Activated T-helper 1 cell treated with anti-CD3 and anti-CD28 coated beads, Interleukin-2, amount 50 U/mL, for 16 hours (primary cell): ENCODE results near the gene GLYR1.
"Not testable (repeated sequence)": the region's sequence is repeated elsewhere in the genome, so short reads cannot be mapped to it uniquely, and the experiment has no call there.

Experiments used
- DNase-seq, 2 donors: peaks; one replicate each; pipeline ENCODE4 v3.0.0-alpha.2; 2020; ENCODE audit warnings: low read depth in 1 of 2, low spot score in 1 of 2

Gene GLYR1

DNA sequence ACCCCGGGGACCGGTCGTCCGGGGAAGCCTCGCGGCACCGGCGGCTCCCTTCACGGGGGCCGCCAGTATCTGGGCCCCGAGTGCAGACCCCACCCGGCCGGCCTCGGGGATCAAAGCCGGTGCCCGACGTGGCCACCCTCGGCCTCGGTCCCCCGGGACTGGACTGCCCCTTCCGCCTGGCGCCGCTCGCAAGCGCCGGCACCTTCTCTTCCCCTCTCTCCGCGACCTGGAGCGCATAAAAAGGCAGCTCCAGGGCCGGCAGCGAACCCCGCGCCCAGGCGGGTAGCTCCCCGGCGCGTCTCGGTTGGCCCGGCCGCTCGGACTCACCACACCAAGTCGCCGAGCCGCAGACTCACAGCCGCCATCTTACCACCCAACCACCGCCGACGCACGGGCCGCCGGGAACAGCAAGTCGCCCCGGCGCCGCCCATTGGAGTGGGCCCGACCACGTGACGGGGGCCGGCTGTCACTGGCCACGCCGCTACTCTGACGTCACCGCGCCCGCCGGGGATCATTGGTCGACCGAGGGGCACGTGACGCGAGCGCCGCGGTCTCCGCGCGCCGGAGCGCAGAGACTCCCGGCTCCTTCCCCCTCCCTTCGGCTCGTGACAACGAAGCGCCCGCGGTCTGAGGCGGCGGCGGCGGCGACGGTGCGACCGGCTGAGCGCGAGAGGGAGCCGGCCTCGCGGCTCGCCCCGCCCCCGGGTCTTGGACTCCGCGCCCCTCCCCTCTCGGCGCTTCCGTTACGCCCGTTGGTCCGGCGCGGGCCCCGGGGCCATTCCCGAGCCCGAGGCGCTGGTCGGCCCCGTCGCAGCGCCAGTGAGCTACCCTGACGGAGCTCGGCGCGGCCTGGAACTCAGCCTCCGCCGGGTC lies at the start of gene GLYR1, which contains the start of gene UBN1:
GLYR1 (minus strand) TSS at position 388 of the 873 bp plus-strand sequence; CDS start at position 365, 23 bp downstream.
UBN1 (plus strand) TSS at position 581 of the 873 bp plus-strand sequence. CDS start 5,437 bp downstream, outside the sequence.
- peak; percentile 99 to 100 for DNase-seq

DNA sequence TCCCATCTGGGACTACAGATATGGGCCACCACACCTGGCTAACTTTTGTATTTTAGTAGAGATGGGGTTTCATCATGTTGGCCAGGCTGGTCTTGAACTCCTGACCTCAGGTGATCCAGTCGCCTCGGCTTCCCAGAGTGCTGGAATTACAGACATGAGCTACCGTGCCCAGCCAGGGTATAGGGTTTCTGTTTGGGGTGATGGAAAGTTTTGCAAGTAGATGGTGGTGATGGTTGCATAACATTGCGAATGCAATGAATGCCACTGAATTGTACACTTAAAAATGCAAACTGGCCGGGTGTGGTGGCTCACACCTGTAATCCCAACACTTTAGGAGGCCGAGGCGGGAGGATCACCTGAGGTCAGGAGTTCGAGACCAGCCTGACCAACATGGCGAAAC lies 49.7 kb upstream of the GLYR1 start:
- DNase-seq = not testable (repeated sequence)

DNA sequence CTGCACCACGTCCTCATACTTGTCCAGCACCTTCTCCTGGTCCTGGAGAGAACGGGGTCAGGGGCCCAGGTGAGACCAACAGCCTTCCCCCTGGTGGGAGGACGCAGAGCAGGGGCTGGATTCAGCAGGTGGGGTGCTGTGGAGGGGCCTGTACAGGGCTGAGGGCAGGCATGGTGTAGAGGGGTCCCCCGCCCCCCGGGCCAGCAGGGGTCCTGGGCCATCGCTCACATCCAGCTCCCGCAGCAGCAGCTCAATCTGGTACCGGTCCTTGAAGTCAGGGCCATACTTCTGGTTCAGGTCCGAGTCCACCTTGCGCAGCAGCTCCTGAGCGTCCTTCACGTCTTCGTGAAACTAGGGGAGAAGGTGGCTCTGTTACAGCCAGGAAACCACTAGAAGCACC lies 48.3 kb upstream of the GLYR1 start:
- no peak for DNase-seq

DNA sequence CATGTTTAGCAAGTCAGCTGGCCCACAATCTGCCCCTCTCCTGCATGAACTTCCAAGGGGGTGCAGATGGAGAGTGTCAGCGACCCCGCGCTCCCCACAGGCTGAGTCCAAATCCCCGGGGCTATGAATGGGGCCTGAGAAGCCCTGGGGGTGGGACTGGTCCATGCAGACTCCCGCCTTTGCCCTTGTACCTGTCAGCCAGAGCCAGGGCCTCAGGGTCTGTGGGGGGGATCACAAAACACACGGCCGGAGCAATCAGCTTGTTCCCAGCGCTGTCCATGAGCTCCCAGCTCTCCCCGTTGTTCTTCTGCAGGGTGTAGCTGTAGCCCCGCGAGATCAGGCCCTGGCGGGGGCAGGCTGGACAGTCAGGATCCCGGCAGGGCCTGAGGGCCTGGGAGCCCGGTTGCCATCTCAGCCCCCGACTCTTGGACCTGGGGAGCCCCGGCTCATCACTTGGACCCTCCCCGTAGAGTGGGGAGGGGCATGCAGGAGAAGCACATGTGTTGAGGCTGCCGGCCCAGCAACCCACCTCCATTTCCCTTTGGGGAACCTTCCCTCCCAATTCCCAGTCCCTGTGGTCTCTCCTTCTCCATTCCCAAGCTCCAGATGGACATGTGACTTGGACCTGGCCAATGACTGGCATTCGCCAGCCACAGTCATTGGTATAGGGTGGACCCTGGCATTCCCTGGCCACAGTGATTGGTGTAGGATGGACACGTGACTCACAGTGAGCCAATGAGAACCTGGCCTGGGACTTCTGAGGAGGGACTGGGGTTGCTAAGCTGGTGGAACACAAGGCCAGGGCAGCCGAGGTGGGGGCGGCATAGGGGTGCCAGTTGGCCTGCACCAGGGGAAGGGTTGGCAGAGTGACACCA lies 47.4 kb upstream of the GLYR1 start:
- no peak for DNase-seq

DNA sequence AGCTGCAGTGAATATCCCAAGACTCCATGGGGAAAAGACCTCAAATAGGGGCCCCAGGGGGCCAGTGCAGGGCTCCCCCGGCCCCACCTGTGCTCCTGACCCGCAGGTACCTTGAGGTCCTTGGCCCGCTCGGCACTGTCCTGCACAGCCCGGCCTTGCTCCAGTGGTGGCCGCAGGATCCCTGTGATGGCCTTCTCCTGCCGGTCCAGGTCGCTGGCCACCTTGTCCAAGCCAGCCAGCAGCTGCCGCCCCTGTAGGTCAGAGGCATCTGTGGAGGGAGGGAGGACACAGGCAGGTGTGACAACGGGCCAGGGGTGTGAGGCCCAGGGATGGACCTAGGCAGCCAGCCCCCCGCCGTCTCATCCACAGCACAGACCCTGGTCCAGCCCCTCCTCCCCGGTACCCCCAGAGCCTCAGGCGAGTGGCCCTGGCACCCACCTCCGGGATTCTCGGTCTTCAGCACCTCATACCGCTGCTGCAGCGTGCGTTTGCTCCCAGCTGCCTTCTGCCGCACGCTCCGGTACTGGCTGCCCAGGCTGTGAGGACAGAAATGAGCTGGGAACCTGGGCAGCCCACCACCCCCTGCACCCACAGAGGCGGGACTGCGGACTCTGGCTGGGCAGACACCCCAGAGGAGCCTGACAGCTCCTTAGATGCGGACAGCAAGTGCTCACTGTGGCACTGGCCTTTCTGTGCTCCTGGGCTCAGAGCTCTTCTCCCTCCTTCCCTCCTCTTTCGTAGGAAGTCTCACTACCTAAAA lies 46.2 kb upstream of the GLYR1 start:
- DNase-seq = no peak

DNA sequence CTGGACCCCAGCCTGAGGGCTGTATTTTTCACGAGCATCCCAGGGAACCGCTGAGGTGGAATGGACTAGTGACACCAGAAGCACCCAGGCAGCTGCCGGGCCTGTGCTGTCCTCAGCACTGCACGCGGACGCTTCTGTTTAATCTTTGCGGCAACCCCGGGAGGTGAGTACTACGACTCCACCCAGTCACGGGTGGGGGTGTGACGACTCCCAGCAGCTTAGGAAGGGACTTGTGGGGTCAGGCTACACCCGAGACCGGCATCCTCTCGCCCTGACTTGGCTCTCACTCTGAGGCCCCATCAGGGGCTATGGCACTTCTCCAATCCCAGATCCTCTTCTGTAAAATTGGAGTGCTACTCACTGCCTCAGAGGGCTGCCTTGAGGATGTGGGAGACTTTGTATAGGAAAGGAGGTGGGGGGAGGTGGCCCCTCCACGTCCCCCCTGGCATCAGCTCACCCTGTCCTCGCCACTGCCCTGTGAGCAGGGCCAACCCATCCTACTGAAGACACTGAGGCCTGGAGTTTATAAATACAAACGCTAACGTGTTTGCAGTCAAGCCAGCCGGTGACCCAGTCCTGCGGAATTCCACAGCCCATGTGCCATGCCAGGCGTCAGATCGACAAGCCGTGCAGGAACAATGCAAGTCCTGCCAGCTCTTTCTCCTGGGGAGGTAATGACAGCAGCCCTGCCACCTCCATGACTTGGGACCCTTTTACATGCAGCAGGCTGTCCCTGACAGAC lies 45.4 kb upstream of the GLYR1 start:
- DNase-seq = no peak

DNA sequence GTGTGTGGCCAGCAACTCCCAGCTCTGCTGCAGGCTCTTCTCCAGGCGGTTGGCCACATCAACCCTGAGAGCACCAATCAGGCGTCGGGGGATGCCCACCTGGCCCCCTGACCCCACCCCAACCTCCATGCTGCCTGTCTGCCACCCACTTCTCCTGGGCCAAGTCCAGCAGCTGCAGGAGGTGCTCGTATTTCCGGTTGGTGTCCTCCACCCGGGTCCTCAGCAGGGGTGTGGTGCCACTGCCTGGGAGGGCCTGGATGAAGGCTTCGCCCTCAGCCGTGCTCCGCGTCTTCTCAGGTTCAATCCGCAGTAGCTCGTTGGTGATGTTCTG lies 44.8 kb upstream of the GLYR1 start:
- DNase-seq = no peak

DNA sequence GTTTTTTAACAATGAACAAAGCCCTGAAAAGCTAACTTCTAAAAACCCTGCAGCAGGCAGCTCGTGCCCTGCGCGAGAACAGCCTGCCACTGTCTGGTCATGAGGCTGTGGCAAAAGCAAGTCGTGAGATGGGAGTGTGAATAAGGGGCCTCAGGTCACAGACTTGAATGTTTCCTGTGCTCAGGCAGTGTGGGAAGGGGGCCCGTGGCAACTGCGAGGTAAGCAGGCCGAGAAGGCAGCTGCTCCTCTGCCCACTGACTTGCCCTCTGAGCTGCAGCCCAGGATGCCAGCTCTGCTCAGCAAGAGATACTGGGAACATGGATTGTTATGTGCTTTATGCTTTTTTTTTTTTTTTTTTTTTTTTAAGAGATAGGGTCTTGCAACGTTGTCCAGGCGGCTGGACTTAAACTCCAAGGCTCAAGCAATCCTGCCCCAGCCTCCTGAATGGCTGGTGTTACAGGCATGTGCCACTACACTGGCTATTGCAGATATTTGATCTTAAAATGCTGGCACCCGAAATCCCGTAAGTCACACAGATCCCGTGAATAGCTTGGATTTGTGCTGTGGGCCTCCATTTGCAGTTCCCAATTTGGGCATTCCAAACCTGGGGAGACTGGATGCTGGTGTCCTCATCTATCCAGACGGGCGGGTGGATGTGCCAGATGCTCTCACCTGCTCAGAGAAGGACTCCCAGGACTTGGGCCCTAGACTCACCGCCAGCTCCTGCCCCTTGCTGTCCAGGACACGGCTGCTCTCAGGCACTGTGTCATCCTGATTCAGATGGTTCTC lies 44.2 kb upstream of the GLYR1 start:
- no peak for DNase-seq

DNA sequence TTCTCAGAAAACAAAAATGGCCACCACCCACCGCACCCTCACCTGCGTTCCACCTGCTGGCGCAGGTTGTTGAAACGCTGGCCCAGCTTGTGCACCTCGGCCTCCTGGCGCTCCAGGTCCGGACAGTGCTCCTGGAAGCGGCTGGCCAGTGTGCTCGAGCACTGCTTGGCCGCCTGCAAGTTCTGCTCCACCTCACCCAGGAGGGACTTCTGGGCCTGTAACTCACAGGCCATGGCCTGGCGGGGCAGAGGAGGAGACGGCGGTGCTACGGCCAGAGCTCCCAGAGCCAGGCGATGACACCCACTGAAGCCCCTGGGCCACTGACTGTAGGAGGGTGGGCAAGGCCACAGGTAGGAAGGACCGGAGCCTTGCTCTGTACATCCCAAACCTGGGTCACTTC lies 43.6 kb upstream of the GLYR1 start:
- no peak for DNase-seq

DNA sequence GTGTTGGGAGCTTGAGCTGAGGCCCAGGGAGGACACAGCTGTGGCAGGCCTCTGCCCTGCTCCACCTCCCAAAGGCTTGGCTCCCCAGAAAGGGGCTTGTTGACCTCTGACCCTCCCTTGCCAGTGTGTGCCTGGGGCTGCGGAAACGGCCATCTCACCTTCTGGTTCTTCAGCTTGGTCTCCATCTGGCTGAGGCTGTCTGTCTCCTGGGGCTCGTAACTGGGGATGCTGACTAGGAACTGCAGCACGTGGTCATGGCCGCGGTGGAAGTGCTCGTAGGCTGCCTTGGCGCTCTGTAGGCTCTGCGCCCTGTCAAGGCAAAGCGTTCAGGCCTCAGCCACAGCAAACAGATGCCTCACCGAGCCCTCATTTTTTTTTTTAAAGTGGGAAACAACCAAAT lies 42.9 kb upstream of the GLYR1 start:
- no peak for DNase-seq

DNA sequence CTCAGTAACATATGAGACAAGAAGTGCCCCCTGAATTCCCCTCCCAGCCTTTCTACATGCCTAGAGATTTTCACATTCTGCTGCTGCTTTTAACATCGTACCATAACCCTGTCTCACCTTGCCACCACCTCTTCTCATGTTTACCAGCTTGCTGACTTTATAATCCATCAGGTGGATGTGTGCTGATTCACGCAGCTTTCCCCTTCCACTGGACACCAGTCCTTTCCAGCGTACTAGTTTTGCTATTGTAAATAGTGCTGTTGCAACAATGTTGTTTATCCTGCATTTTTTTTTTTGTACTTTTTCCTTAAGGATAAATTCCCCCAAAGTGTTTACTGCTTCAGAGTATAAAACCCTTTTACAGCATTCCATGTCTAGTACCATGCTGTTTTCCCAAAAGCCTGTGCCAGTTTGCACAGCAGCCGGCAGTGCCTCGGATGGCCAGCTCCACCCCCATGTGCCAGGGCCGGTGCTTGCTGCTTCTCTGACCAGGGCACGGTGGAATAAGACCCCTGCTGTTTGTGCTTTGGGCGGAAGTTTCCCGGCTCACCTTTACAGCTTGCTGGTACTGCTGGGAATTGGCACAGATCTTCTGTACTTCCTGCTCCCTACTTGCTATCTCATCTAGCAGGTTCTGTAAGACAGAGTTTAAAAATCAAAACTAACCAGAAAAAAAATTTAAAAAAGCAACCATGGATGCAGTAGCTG lies 41.5 kb upstream of the GLYR1 start:
- DNase-seq = no peak

DNA sequence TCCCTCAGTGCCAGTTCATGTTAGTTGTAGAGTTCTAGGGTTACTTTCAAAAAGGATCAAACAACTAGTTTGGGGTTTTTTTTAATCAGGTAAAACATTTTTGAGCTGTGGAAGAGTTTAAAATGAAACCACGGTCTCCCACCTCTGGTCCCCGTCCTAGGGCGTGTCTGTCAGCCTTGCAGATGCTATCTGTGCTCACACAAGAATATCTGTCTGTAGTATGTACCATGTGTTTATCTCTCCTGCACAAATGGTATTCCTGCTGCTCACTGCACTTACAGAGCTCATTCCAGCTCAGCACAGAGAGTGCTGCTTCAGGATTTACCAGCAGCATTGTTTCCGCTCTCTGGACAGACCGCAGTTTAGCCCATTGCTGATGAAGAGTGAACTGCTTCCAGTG lies 39.1 kb upstream of the GLYR1 start:
- no peak for DNase-seq

DNA sequence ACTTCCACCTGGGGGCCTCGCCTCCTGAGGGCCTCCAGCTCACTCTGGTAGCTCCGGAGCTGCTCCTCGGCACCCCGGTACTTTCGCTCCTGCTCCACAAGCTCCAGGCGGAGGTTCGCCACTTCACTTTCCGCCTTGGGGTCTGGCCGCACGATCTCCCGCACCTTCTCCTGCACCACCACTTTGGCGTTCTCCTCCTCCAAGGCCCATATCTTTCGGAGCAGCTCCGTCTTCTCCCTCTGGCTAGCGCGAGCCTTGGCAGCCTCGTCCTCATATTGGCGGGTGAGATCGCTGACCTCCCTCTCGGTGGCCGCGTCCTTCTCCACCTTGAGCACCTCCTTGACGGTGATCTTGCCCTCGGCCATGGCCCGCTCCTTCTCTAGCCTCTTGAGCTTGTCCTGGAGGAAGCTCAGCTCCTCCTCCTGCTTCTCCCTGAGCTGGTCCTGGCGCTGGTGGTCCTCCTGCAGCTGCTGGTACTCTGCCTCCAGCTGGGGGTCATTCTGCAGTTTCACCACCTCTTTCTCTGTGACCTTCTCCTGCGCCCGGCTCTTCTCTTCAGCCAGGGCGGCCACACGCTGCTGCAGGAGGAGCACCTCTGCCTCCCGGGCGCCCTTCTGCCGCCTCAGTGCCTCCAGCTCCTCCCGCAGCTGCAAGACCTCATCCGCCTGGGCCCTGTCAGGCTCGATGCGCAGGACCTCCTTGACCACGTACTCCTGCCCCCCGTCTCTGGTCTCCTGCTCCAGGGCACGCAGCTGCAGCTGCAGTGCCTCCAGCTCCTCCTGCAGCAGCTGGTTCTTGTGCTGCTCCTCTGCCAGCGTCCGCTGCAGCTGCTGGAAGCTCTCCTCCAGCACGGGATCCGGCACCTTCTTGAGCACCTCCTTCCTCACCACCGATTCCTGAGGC lies 38.1 kb upstream of the GLYR1 start:
- DNase-seq = no peak

DNA sequence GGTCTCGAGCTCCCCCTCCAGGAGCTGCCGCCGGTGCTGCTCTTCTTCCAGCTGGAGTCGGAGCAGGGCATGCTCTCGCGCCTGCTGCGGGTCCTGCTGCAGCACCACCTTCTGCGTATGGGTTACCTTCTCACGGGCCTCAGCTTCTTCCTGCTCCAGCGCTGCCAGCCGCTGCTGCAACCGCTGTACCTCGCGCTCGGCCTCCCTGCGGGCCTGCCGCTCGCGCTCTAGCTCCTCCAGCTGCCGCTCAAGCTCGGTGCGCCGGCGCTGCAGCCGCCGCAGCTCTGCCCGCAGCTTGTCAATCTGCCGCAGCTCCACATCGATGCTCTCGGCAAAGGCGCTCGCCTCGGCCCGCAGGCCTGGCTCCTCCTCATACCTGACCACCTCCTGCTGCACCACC lies 37.1 kb upstream of the GLYR1 start:
- no peak for DNase-seq

DNA sequence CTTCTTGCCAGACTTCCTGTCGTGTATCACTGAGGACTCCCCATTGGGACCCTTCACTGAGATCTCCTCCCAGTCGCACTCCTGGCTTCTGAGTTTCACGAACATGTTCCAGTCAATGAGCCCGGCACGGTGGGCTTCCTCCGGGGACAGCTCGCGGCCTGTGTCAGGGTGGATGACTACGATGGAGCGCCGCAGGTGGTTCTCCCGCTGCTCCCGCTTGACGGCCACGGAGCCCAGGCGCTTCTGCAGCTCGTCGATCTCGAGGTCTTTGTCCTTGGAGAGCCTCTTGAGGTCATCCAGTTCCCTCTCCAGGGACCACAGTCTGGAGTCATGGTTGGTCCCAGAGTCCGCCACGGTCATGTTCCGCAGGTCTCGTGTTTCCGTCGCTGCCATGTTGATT lies 36.4 kb upstream of the GLYR1 start:
- DNase-seq = no peak

DNA sequence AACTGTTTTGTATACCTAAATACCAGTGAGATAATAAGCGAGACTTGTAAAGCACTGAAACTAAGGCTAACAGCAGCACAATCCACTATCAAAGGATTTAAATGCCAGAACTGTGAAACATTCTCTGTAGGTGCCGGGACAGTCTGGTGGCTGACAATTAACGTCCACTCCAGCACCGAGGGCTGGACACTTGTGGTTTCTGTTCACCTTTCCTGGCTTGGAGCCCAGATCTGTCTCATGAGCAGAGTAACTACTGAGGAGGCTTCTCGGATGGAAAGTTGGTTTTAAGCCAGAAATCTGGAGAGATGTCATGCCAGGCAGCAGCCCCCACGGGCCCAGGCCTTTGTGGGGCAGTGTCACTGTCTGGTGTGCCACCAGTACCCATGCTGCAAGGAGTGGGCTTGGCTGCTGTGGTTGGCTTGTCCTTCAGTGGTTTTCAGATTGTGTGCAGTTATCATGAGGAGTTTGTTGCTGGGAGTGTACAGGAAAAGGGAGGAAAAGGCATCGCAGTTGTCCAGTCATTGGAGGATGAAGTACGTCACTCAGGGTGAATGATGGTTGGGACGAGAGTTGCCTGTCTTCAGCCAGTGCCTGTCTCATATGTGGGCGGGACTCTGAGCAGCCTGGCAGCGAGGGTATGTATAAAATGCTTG lies 35.7 kb upstream of the GLYR1 start:
- no peak for DNase-seq

DNA sequence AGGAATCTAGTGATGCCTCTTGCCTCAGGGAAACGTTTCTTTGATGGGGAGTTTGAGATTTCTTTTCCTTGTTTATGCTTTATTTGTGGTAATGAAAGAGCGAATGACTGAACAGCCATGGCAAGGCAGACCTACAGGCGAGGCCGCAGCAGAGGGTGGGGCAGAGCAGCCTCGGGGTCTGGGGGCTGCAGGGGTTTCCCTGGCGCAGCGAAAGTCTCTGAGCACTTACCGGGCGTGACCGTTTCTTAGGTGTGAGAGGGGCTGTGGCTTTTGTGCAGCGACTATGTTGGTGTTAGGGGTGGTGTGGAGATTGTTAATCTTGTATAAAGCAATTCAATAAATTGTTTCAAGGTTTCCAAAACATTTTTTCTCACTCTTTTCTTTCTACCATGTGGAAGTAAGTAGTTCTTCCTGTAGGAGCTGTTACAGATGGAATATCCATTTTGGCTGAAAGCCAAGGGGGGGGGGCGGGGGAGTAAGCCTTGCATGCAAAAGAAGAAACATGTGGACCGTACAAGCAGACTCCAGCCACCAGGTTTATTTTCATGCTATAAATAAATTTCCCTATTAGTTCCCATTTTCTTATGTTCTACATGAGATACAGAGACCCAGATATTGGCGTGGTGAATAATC lies 35.0 kb upstream of the GLYR1 start:
- DNase-seq = no peak
